Mononuclear cell (primary cell): Measurements from ENCODE around the gene NHLRC3. TPM values are rescaled to one million over a fixed set of nuclear protein-coding genes. Genes with fewer than 3 reads are reported as not detected.

Experiments
- H3K27me3 ChIP-seq: 2 replicates; pipeline ENCODE4 v1.6.0; 2011; ENCODE audit warnings: low read length, control low read depth; ENCODE audit not compliant: insufficient read depth
- H3K4me1 ChIP-seq: 2 replicates; pipeline ENCODE4 v1.5.1; 2011; ENCODE audit warnings: mild to moderate bottlenecking, low read length, control low read depth; ENCODE audit not compliant: insufficient read depth
- H3K4me3 ChIP-seq: 2 replicates; pipeline ENCODE4 v1.5.1; 2011; ENCODE audit warnings: mild to moderate bottlenecking, low read length, moderate library complexity
- H3K9me3 ChIP-seq: 2 replicates; pipeline ENCODE4 v1.5.1; 2011; ENCODE audit warnings: low read depth, mild to moderate bottlenecking, control low read depth, low read length
- total RNA-seq: library from RNA; depleted of rRNA; stranded (reverse); fragments of >200 nt; gene quantifications from one replicate; pipeline ENCODE4 v1.2.3, GENCODE V29; 2012

The NHLRC3 gene
- total RNA-seq, 1 donor, result 9.9 TPM

DNA sequence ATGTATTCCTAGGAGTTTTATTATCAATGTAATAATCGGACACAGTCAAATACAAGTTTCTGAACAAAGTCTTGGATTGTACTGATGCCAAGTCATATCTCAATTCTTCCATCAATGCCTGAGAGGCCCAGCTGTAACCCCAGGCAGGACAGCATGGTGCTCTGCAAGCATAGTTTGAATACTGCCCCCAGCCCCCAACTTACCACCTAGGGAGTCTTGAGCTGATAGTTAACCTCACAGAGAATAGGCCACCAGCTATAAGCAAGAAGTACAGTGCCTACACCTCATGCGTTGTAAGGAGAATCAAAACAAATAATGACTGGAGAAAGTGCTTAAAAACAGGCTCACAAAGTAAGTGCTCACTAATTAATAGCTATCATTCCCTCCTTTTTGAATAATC is 3.1 kb upstream of the NHLRC3 start:
- Histone ChIP-seq H3K4me3 (no peak overlapping the region), H3K9me3 (no peaks in the 10 kb centered on the region), H3K4me1 (peaks cover 47% of the 10 kb centered on the region), H3K27me3 (no peaks in the 10 kb centered on the region)

DNA sequence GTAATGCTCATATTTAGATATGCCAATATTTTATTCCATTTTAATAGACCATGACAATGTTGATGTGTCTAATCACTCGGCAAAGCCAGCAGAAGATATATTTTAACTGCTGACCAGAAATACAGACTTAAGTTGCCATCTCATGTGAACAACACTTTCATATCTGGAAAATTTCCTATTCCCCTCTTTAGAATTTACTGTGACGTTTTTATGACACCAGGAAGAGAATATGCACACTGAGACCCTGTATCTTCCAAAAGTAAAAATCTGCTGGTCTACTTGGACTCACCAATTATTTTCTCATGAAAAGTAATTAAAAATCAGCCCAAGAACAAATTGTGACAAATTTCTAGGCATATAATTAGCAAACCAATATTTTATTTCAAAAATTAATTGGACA is 2.5 kb upstream of the NHLRC3 start:
- no peaks in the 10 kb centered on the region for H3K9me3 ChIP-seq
- H3K27me3 ChIP-seq, result no peaks in the 10 kb centered on the region
- H3K4me3 ChIP-seq, result peak overlapping the region; percentile 93
- peaks cover 53% of the 10 kb centered on the region for H3K4me1 ChIP-seq

- peaks cover 53% of the 10 kb centered on the region for H3K4me1 ChIP-seq
Measured at GRCh38 chr13:39036212-39036611, 2.0 kb upstream of the NHLRC3 start.

GRCh38 chr13:39037410-39037879 is 811 bp upstream of the NHLRC3 start:
- Histone ChIP-seq H3K9me3 (no peaks in the 10 kb centered on the region), H3K4me3 (peak overlapping the region; percentile 93), H3K27me3 (no peaks in the 10 kb centered on the region), H3K4me1 (peaks cover 53% of the 10 kb centered on the region)

More at GRCh38 chr13:39036212-39036611, 2.0 kb upstream of the NHLRC3 start:
- Histone ChIP-seq H3K4me3 (peak overlapping the region; percentile 93), H3K27me3 (no peaks in the 10 kb centered on the region), H3K9me3 (no peaks in the 10 kb centered on the region)

GRCh38 chr13:39038569-39039030 is 344 bp downstream of the NHLRC3 start:
- Histone ChIP-seq H3K4me3 (peak overlapping the region; percentile 93), H3K27me3 (no peaks in the 10 kb centered on the region), H3K9me3 (no peaks in the 10 kb centered on the region), H3K4me1 (peaks cover 53% of the 10 kb centered on the region)

DNA sequence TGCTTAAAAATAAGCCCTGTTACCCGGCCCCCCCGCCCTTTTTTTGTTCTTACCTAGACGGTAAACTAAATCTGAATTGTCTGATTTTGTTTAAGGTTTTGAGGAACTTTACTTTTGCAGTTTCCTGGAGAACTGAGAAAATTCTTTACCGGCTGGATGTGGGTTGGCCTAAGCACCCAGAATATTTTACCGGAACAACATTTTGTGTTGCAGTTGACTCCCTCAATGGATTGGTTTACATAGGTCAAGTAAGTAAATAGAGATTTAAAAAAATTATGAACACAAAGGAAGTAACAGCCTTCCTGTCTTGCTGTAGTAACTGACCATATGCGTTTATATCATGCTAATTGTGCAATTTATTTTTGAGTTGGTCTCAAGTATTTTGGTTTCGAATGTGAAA is 785 bp downstream of the NHLRC3 start:
- Histone ChIP-seq H3K4me1 (peaks cover 52% of the 10 kb centered on the region), H3K4me3 (peak overlapping the region; percentile 93), H3K9me3 (no peaks in the 10 kb centered on the region), H3K27me3 (no peaks in the 10 kb centered on the region)

GRCh38 chr13:39040206-39040605 is 1.9 kb downstream of the NHLRC3 start:
- Histone ChIP-seq H3K27me3 (no peaks in the 10 kb centered on the region), H3K9me3 (no peaks in the 10 kb centered on the region), H3K4me3 (no peak overlapping the region), H3K4me1 (peaks cover 41% of the 10 kb centered on the region)

- Histone ChIP-seq H3K4me1 (peaks cover 13% of the 10 kb centered on the region), H3K27me3 (no peaks in the 10 kb centered on the region), H3K9me3 (no peaks in the 10 kb centered on the region), H3K4me3 (no peak overlapping the region)
Measured at GRCh38 chr13:39044536-39044935, 6.3 kb downstream of the NHLRC3 start.

- no peak overlapping the region for H3K4me3 ChIP-seq
- no peaks in the 10 kb centered on the region for H3K9me3 ChIP-seq
- no peaks in the 10 kb centered on the region for H3K4me1 ChIP-seq
- no peaks in the 10 kb centered on the region for H3K27me3 ChIP-seq
Measured at GRCh38 chr13:39047560-39047959, 9.3 kb downstream of the NHLRC3 start.

DNA sequence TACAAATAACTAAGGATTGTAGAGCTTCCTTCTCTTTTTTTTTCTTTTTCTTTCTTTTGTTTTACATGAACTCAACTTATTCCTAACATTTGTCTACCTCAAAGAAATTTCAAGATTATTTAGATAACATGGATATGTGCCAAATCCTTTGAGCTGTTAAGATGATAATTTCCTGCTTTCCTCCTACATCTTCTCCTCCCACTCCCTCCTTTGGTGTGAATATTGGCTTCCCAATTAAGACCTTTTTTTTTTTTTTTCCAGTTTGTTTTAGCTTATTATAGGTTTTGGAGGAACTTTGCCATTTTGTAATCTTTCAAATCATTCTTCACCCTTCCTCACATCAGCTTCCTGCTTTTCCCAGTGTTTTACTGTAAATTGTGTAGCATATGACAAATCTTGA is 10.6 kb downstream of the NHLRC3 start:
- H3K9me3 ChIP-seq, result no peaks in the 10 kb centered on the region
- no peaks in the 10 kb centered on the region for H3K27me3 ChIP-seq
- H3K4me3 ChIP-seq, result no peak overlapping the region
- H3K4me1 ChIP-seq, result no peaks in the 10 kb centered on the region

- Histone ChIP-seq H3K9me3 (no peaks in the 10 kb centered on the region), H3K4me3 (no peak overlapping the region), H3K27me3 (no peaks in the 10 kb centered on the region), H3K4me1 (no peaks in the 10 kb centered on the region)
Measured at GRCh38 chr13:39049274-39049673, 11.0 kb downstream of the NHLRC3 start.

GRCh38 chr13:39051157-39051556 is 12.9 kb downstream of the NHLRC3 start:
- Histone ChIP-seq H3K4me3 (no peak overlapping the region), H3K9me3 (no peaks in the 10 kb centered on the region), H3K27me3 (no peaks in the 10 kb centered on the region), H3K4me1 (no peaks in the 10 kb centered on the region)

DNA sequence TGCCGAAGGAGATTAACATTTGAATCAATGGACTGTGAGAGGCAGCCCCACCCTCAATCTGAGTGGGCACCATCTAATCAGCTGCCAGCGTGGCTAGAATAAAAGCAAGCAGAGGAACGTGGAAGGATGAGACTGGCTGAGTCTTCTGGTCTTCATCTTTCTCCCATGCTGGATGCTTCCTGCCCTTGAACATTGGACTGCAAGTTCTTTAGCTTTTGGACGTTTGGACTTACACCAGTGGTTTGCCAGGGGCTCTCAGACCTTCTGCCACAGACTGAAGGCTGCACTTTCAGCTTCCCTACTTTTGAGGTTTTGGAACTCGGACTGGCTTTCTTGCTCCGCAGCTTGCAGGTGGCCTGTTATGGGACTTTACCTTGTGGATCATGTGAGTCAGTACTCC is 14.7 kb downstream of the NHLRC3 start:
- Histone ChIP-seq H3K4me3 (no peak overlapping the region), H3K27me3 (no peaks in the 10 kb centered on the region), H3K9me3 (no peaks in the 10 kb centered on the region), H3K4me1 (no peaks in the 10 kb centered on the region)

- Histone ChIP-seq H3K27me3 (no peaks in the 10 kb centered on the region), H3K4me3 (no peak overlapping the region), H3K4me1 (no peaks in the 10 kb centered on the region), H3K9me3 (no peaks in the 10 kb centered on the region)
Measured at GRCh38 chr13:39054112-39054511, 15.9 kb downstream of the NHLRC3 start.

- Histone ChIP-seq H3K9me3 (no peaks in the 10 kb centered on the region), H3K4me3 (no peak overlapping the region), H3K4me1 (no peaks in the 10 kb centered on the region), H3K27me3 (no peaks in the 10 kb centered on the region)
Measured at GRCh38 chr13:39056018-39056417, 17.8 kb downstream of the NHLRC3 start.

DNA sequence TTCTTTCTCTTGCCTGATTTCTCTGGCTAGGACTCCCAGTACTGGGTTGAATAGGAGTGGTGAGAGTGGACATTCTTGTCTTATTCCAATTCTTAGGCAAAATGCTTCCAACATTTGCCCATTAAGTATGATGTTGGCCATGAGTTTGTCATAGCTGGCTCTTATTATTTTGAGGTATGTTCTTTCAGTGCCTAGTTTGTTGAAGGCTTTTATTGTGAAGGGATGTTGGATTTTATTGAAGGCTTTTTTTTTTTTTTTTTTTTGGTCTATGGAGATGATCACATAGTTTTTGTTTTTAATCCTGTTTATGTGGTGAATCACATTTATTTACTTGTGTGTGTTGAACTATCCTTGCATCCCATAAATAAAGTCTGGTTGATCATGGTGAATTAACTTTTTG is 19.8 kb downstream of the NHLRC3 start:
- H3K4me1 ChIP-seq, result no peaks in the 10 kb centered on the region
- no peaks in the 10 kb centered on the region for H3K27me3 ChIP-seq
- H3K4me3 ChIP-seq, result no peak overlapping the region
- H3K9me3 ChIP-seq, result no peaks in the 10 kb centered on the region
